ENCODE measurements around the gene LARGE1.

- TF ChIP-seq CTCF (conservative IDR thresholded peaks at IDR 0.05 in 1 of 2, IDR thresholded peaks at IDR 0.05 in 1 of 2; ENCODE audit: low read depth in 1 of 2, low read length in 2 of 2): no peak
- TF ChIP-seq EZH2 (IDR thresholded peaks at IDR 0.05; ENCODE audit: low read length, missing control alignments): no peak
Measured at GRCh38 chr22:33332538-33332937, 587.7 kb downstream of the LARGE1 start.

All from fibroblast of lung (primary cell).